ENCODE data around the gene HP. TPM values are rescaled to one million over a fixed set of nuclear protein-coding genes. Genes with fewer than 3 reads are reported as not detected.

Gene HP
- total and polyA plus RNA-seq, 2 of the 13 experiments (the other 11 are each of a cell fraction or from before 2014, with no cell fraction given), result 387 to 524 TPM

GRCh38 chr16:72008424-72009216 is 45.7 kb upstream of the HP start, which contains the start of gene DHODH (continued):
- TF ChIP-seq, protein P1, sequence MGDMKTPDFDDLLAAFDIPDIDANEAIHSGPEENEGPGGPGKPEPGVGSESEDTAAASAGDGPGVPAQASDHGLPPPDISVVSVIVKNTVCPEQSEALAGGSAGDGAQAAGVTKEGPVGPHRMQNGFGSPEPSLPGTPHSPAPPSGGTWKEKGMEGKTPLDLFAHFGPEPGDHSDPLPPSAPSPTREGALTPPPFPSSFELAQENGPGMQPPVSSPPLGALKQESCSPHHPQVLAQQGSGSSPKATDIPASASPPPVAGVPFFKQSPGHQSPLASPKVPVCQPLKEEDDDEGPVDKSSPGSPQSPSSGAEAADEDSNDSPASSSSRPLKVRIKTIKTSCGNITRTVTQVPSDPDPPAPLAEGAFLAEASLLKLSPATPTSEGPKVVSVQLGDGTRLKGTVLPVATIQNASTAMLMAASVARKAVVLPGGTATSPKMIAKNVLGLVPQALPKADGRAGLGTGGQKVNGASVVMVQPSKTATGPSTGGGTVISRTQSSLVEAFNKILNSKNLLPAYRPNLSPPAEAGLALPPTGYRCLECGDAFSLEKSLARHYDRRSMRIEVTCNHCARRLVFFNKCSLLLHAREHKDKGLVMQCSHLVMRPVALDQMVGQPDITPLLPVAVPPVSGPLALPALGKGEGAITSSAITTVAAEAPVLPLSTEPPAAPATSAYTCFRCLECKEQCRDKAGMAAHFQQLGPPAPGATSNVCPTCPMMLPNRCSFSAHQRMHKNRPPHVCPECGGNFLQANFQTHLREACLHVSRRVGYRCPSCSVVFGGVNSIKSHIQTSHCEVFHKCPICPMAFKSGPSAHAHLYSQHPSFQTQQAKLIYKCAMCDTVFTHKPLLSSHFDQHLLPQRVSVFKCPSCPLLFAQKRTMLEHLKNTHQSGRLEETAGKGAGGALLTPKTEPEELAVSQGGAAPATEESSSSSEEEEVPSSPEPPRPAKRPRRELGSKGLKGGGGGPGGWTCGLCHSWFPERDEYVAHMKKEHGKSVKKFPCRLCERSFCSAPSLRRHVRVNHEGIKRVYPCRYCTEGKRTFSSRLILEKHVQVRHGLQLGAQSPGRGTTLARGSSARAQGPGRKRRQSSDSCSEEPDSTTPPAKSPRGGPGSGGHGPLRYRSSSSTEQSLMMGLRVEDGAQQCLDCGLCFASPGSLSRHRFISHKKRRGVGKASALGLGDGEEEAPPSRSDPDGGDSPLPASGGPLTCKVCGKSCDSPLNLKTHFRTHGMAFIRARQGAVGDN (CRISPR knock-in tag; IDR thresholded peaks at IDR 0.05), result peak; percentile 90
- TF ChIP-seq MIER2 (CRISPR knock-in tag; IDR thresholded peaks at IDR 0.05) (peak; percentile 31; the same call in 1 of the 2 replicates), ATAD3A (CRISPR knock-in tag; IDR thresholded peaks at IDR 0.05) (no peak), RARG (CRISPR knock-in tag; IDR thresholded peaks at IDR 0.05; ENCODE audit: low read depth) (no peak), MYNN (CRISPR knock-in tag; IDR thresholded peaks at IDR 0.05; ENCODE audit: low read depth) (no peak), RFX5 (IDR thresholded peaks at IDR 0.05; ENCODE audit: low read depth, low read length) (peak; percentile 89), MAF1 (CRISPR knock-in tag; IDR thresholded peaks at IDR 0.05; ENCODE audit: borderline replicate concordance) (no peak), HOXA3 (CRISPR knock-in tag; IDR thresholded peaks at IDR 0.05) (peak; percentile 34; the same call in 1 of the 2 replicates), ZNF678 (CRISPR knock-in tag; IDR thresholded peaks at IDR 0.05) (peak; percentile 70; the same call in 1 of the 2 replicates), ZNF30 (CRISPR knock-in tag; IDR thresholded peaks at IDR 0.05) (no peak), ZFP41 (CRISPR knock-in tag; IDR thresholded peaks at IDR 0.05; ENCODE audit: borderline replicate concordance) (peak; percentile 63; the same call in 1 of the 2 replicates), NFE2L2 (IDR thresholded peaks at IDR 0.05; ENCODE audit: low read length) (no peak), ZNF264 (CRISPR knock-in tag; IDR thresholded peaks at IDR 0.05) (no peak), ZNF749 (CRISPR knock-in tag; IDR thresholded peaks at IDR 0.05; ENCODE audit: borderline replicate concordance) (peak; percentile 33; the same call in 1 of the 2 replicates), FOXJ3 (CRISPR knock-in tag; IDR thresholded peaks at IDR 0.05; ENCODE audit: borderline replicate concordance) (no peak), ISX (CRISPR knock-in tag; conservative IDR thresholded peaks at IDR 0.05) (no peak), KDM3A (CRISPR knock-in tag; IDR thresholded peaks at IDR 0.05; ENCODE audit: low read depth) (peak; percentile 70; the same call in 1 of the 2 replicates), ZNF414 (CRISPR knock-in tag; IDR thresholded peaks at IDR 0.05) (0 out of 2 replicates have a peak, but pooled peaks have one; percentile 71), ZNF644 (CRISPR knock-in tag; IDR thresholded peaks at IDR 0.05; ENCODE audit: low read depth) (no peak), POLR2AphosphoS2 (IDR thresholded peaks at IDR 0.05; ENCODE audit: low read depth, low read length) (no peak), ZNF569 (CRISPR knock-in tag; IDR thresholded peaks at IDR 0.05; ENCODE audit: borderline replicate concordance) (no peak), FOXK2 (IDR thresholded peaks at IDR 0.05) (peak; percentile 57; the same call in 1 of the 2 replicates), ZNF776 (CRISPR knock-in tag; IDR thresholded peaks at IDR 0.05) (peak; percentile 48; the same call in 1 of the 2 replicates), JUN (CRISPR knock-in tag; IDR thresholded peaks at IDR 0.05) (peak; percentile 61; the same call in 1 of the 2 replicates), ZNF383 (CRISPR knock-in tag; IDR thresholded peaks at IDR 0.05; ENCODE audit: borderline replicate concordance) (no peak)
- TF ChIP-seq, protein P2, sequence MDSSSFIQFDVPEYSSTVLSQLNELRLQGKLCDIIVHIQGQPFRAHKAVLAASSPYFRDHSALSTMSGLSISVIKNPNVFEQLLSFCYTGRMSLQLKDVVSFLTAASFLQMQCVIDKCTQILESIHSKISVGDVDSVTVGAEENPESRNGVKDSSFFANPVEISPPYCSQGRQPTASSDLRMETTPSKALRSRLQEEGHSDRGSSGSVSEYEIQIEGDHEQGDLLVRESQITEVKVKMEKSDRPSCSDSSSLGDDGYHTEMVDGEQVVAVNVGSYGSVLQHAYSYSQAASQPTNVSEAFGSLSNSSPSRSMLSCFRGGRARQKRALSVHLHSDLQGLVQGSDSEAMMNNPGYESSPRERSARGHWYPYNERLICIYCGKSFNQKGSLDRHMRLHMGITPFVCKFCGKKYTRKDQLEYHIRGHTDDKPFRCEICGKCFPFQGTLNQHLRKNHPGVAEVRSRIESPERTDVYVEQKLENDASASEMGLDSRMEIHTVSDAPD (CRISPR knock-in tag; IDR thresholded peaks at IDR 0.05), result no peak

All from HepG2 (cell line).